ENCODE data around the gene ZNF621.

Gene ZNF621

DNA sequence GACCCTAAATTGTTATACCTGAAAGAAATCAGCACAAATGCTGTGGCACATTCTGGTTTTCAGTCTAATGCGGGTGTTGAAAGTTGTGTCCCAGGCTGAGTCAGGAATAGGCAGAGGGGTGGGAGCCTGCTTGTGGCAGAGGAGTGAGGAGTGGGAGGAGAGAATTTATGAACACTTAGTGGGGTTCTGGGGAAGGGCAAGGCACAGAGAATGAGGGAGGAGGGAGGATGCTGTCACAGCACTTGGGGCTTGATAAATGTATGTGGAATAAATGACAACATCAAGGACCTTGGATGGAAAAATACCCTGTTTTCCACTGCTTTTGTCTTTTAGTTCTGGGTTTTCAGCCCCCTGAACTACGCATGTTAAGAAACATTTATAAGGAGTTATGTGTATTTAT is 49.3 kb downstream of the ZNF621 start (continued):
- TF ChIP-seq, protein P1, sequence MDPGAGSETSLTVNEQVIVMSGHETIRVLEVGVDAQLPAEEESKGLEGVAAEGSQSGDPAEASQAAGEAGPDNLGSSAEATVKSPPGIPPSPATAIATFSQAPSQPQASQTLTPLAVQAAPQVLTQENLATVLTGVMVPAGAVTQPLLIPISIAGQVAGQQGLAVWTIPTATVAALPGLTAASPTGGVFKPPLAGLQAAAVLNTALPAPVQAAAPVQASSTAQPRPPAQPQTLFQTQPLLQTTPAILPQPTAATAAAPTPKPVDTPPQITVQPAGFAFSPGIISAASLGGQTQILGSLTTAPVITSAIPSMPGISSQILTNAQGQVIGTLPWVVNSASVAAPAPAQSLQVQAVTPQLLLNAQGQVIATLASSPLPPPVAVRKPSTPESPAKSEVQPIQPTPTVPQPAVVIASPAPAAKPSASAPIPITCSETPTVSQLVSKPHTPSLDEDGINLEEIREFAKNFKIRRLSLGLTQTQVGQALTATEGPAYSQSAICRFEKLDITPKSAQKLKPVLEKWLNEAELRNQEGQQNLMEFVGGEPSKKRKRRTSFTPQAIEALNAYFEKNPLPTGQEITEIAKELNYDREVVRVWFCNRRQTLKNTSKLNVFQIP (CRISPR knock-in tag; IDR thresholded peaks at IDR 0.05; ENCODE audit: borderline replicate concordance, low read depth): no peak
- no peak for TF ChIP-seq CSDC2 (CRISPR knock-in tag; IDR thresholded peaks at IDR 0.05)

GRCh38 chr3:40574661-40575060 is 49.9 kb downstream of the ZNF621 start:
- no peak for TF ChIP-seq CREB5 (CRISPR knock-in tag; IDR thresholded peaks at IDR 0.05; ENCODE audit: low read depth)
- TF ChIP-seq RARB (CRISPR knock-in tag; IDR thresholded peaks at IDR 0.05): no peak
- TF ChIP-seq TOX (CRISPR knock-in tag; IDR thresholded peaks at IDR 0.05; ENCODE audit: borderline replicate concordance): no peak
- TF ChIP-seq ARNTL (CRISPR knock-in tag; IDR thresholded peaks at IDR 0.05; ENCODE audit: borderline replicate concordance, low read depth): no peak
- TF ChIP-seq PATZ1 (CRISPR knock-in tag; IDR thresholded peaks at IDR 0.05; ENCODE audit: borderline replicate concordance): no peak
- TF ChIP-seq CSDC2 (CRISPR knock-in tag; IDR thresholded peaks at IDR 0.05): no peak
- TF ChIP-seq OSR1 (CRISPR knock-in tag; IDR thresholded peaks at IDR 0.05): no peak
- TF ChIP-seq GLIS3 (CRISPR knock-in tag; IDR thresholded peaks at IDR 0.05): no peak
- TF ChIP-seq ESRRG (CRISPR knock-in tag; IDR thresholded peaks at IDR 0.05): no peak
- no peak for TF ChIP-seq ZC3H10 (CRISPR knock-in tag; IDR thresholded peaks at IDR 0.05)
- no peak for ATAC-seq

DNA sequence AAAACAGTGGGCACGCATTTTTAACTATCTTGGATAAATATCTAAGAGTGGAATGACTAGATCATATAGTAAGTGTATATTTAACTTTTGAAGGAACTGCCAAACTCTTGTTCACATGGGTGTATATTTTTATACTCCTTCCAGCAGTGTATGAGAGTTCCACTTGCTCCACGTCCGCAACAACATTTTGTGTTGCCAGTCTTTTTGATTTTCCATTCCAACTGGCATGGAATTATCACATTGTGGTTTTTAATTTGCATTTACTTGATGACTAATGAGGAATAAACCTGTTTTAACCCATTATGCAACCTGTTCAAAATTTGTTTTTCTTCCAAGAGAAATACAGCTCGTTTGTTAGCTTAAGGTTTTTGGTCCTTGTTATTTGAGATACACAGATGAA is 51.6 kb downstream of the ZNF621 start:
- ATAC-seq: no peak
- no peak for TF ChIP-seq ZFP3 (CRISPR knock-in tag; IDR thresholded peaks at IDR 0.05)
- no peak for TF ChIP-seq ISL1 (CRISPR knock-in tag; IDR thresholded peaks at IDR 0.05)
- no peak for TF ChIP-seq ESRRG (CRISPR knock-in tag; IDR thresholded peaks at IDR 0.05)
- no peak for TF ChIP-seq PPARA (CRISPR knock-in tag; IDR thresholded peaks at IDR 0.05; ENCODE audit: borderline replicate concordance)
- no peak for TF ChIP-seq CSRNP3 (CRISPR knock-in tag; IDR thresholded peaks at IDR 0.05)
- TF ChIP-seq CREB5 (CRISPR knock-in tag; IDR thresholded peaks at IDR 0.05; ENCODE audit: low read depth): no peak
- no peak for TF ChIP-seq ZFP30 (CRISPR knock-in tag; IDR thresholded peaks at IDR 0.05)

DNA sequence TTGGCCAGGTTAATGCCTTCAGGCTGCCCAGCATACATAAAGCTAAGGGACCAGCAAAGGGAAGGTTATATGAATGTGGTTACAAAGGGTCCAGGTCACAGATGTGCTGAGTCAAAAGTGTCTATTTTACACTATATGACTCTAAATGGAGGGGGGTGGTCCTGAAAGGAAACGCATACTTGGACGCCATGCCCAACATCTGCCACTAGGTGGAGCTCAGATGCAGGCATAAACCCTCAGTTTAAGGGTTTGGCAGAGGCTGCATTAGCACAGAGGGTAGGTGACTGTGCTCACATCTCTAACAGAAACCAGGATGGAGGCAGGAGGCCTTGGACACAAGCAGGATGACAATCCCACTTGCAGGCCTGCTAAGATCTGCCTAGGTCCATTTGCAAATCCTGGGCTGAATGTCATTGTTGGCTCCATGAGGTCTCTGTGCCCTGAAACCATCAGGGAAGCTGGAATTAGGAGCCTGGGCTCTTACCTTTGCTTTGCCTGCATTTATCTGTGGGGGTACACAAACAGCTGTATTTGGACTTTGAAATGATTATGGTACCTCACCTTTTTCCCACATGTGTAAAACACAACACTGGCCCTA is 55.8 kb downstream of the ZNF621 start:
- TF ChIP-seq OSR1 (CRISPR knock-in tag; IDR thresholded peaks at IDR 0.05): no peak
- peak; percentile 79 for ATAC-seq

GRCh38 chr3:40581166-40581565 is 56.4 kb downstream of the ZNF621 start:
- no peak for ATAC-seq
- TF ChIP-seq TCF4 (CRISPR knock-in tag; IDR thresholded peaks at IDR 0.05; ENCODE audit: borderline replicate concordance) (no peak), PPARA (CRISPR knock-in tag; IDR thresholded peaks at IDR 0.05; ENCODE audit: borderline replicate concordance) (no peak), ZNF8 (CRISPR knock-in tag; IDR thresholded peaks at IDR 0.05) (no peak), BACH2 (CRISPR knock-in tag; IDR thresholded peaks at IDR 0.05; ENCODE audit: borderline replicate concordance) (no peak), CSRNP3 (CRISPR knock-in tag; IDR thresholded peaks at IDR 0.05) (no peak), PATZ1 (CRISPR knock-in tag; IDR thresholded peaks at IDR 0.05; ENCODE audit: borderline replicate concordance) (no peak), ZFP30 (CRISPR knock-in tag; IDR thresholded peaks at IDR 0.05) (no peak), ZC3H10 (CRISPR knock-in tag; IDR thresholded peaks at IDR 0.05) (no peak), ZNF70 (CRISPR knock-in tag; IDR thresholded peaks at IDR 0.05) (no peak)
- TF ChIP-seq, protein P1 (CRISPR knock-in tag; IDR thresholded peaks at IDR 0.05; ENCODE audit: borderline replicate concordance, low read depth): no peak

All from SK-N-SH treated with all-trans-retinoic acid at 6 μM for 48 hours (cell line).